Skeletal muscle tissue (tissue), 4 donors: ENCODE measurements around the gene UBE4B. TPM values are rescaled to one million over a fixed set of nuclear protein-coding genes. Genes with fewer than 3 reads are reported as not detected.
"Not testable (repeated sequence)": the region's sequence is repeated elsewhere in the genome, so short reads cannot be mapped to it uniquely, and the experiment has no call there.

ENCODE experiments used
- H3K27ac ChIP-seq: one replicate; pipeline ENCODE4 v1.7.0; 2013; ENCODE audit warnings: mild to moderate bottlenecking, low read depth, low read length, inconsistent platforms
- H3K27me3 ChIP-seq, 3 donors: one replicate each; pipeline ENCODE4 v1.7.0; 2013; ENCODE audit warnings: low read length in 3 of 3; ENCODE audit not compliant: control insufficient read depth in 3 of 3, insufficient read depth in 3 of 3
- H3K36me3 ChIP-seq, 3 donors: one replicate each; pipeline ENCODE4 v1.7.0; 2013; ENCODE audit warnings: low read length in 3 of 3; ENCODE audit not compliant: control insufficient read depth in 3 of 3, insufficient read depth in 3 of 3
- H3K4me1 ChIP-seq, 3 donors: one replicate each; pipeline ENCODE4 v1.7.0; 2013; ENCODE audit warnings: low read length in 3 of 3, mild to moderate bottlenecking in 3 of 3; ENCODE audit not compliant: control insufficient read depth in 3 of 3, insufficient read depth in 3 of 3
- H3K4me3 ChIP-seq, 3 donors: one replicate each; pipeline ENCODE4 v1.7.0; 2013; ENCODE audit warnings: low read length in 3 of 3
- H3K9ac ChIP-seq, 3 donors: one replicate each; pipeline ENCODE4 v1.7.0; 2013; ENCODE audit warnings: low read length in 3 of 3, mild to moderate bottlenecking in 3 of 3, moderate library complexity in 2 of 3, low read depth in 1 of 3
- H3K9me3 ChIP-seq, 3 donors: one replicate each; pipeline ENCODE4 v1.7.0; 2013; ENCODE audit warnings: low read length in 3 of 3; ENCODE audit not compliant: control insufficient read depth in 3 of 3
- total RNA-seq: library from RNA; depleted of rRNA; stranded (reverse); fragments of >200 nt; gene quantifications from one replicate; pipeline ENCODE4 v1.2.3, GENCODE V29; 2014
- donor health status: Osteomylitis.

Gene UBE4B
- total RNA-seq, 1 donor from 2014 or later: 25.1 TPM

- Histone ChIP-seq H3K4me3 (no peak overlapping the region), H3K4me1 (peaks cover 9 to 25% (median 23%) of the 10 kb centered on the region in 3 donors), H3K9me3 (no peaks in the 10 kb centered on the region), H3K36me3 (no peaks in the 10 kb centered on the region), H3K27ac (peak overlapping the region; percentile 45), H3K9ac (peak overlapping the region in 1 of 3 donors; percentile 3), H3K27me3 (no peaks in the 10 kb centered on the region)
Measured at GRCh38 chr1:10065344-10065685, 32.6 kb downstream of the UBE4B start.

- no peaks in the 10 kb centered on the region for H3K9me3 ChIP-seq
- H3K9ac ChIP-seq: no peak overlapping the region
- no peaks in the 10 kb centered on the region for H3K27me3 ChIP-seq
- H3K4me3 ChIP-seq: no peak overlapping the region
- no peaks in the 10 kb centered on the region for H3K36me3 ChIP-seq
- H3K27ac ChIP-seq: peak overlapping the region; percentile 71
- H3K4me1 ChIP-seq: peaks cover 9 to 25% (median 23%) of the 10 kb centered on the region in 3 donors
Measured at GRCh38 chr1:10065760-10066159, 33.0 kb downstream of the UBE4B start.

GRCh38 chr1:10068605-10069294 lies 36.0 kb downstream of the UBE4B start:
- Histone ChIP-seq H3K4me3 (no peak overlapping the region), H3K9ac (peak overlapping the region in 1 of 3 donors; percentile 10), H3K27me3 (no peaks in the 10 kb centered on the region), H3K4me1 (peaks cover 9 to 25% (median 23%) of the 10 kb centered on the region in 3 donors), H3K27ac (no peak overlapping the region), H3K36me3 (peaks cover 0 to 9% (median 8%) of the 10 kb centered on the region in 3 donors), H3K9me3 (no peaks in the 10 kb centered on the region)

- Histone ChIP-seq H3K4me1 (peaks cover 9 to 18% (median 15%) of the 10 kb centered on the region in 3 donors), H3K27ac (no peak overlapping the region), H3K4me3 (no peak overlapping the region), H3K36me3 (peaks cover 3 to 16% (median 9%) of the 10 kb centered on the region in 3 donors), H3K27me3 (no peaks in the 10 kb centered on the region), H3K9me3 (no peaks in the 10 kb centered on the region), H3K9ac (no peak overlapping the region)
Measured at GRCh38 chr1:10070206-10070605, 37.4 kb downstream of the UBE4B start.

GRCh38 chr1:10071640-10072039 lies 38.9 kb downstream of the UBE4B start:
- Histone ChIP-seq H3K4me1 (peaks cover 5 to 9% (median 7%) of the 10 kb centered on the region in 3 donors), H3K9ac (no peak overlapping the region), H3K36me3 (peaks cover 3 to 16% (median 15%) of the 10 kb centered on the region in 3 donors), H3K4me3 (no peak overlapping the region), H3K9me3 (no peaks in the 10 kb centered on the region), H3K27ac (no peak overlapping the region), H3K27me3 (no peaks in the 10 kb centered on the region)

GRCh38 chr1:10073371-10073770 lies 40.6 kb downstream of the UBE4B start:
- not testable (repeated sequence) for H3K27ac ChIP-seq, H3K9me3 ChIP-seq, H3K27me3 ChIP-seq, H3K9ac ChIP-seq, H3K4me1 ChIP-seq, H3K4me3 ChIP-seq
- H3K36me3 ChIP-seq: peaks cover 5 to 16% (median 15%) of the 10 kb centered on the region in 3 donors

- H3K9ac ChIP-seq: no peak overlapping the region
- H3K4me1 ChIP-seq: peaks cover 0 to 4% (median 0%) of the 10 kb centered on the region in 3 donors
- peaks cover 5 to 19% (median 16%) of the 10 kb centered on the region in 3 donors for H3K36me3 ChIP-seq
- no peaks in the 10 kb centered on the region for H3K9me3 ChIP-seq
- H3K4me3 ChIP-seq: no peak overlapping the region
- peak overlapping the region; percentile 17 for H3K27ac ChIP-seq
- H3K27me3 ChIP-seq: no peaks in the 10 kb centered on the region
Measured at GRCh38 chr1:10074059-10074851, 41.5 kb downstream of the UBE4B start.

GRCh38 chr1:10074852-10075730 lies 42.3 kb downstream of the UBE4B start:
- Histone ChIP-seq H3K9ac (no peak overlapping the region), H3K4me3 (no peak overlapping the region), H3K27me3 (no peaks in the 10 kb centered on the region), H3K27ac (peak overlapping the region; percentile 17), H3K36me3 (peaks cover 5 to 19% (median 16%) of the 10 kb centered on the region in 3 donors), H3K4me1 (peaks cover 0 to 4% (median 0%) of the 10 kb centered on the region in 3 donors), H3K9me3 (no peaks in the 10 kb centered on the region)

- no peak overlapping the region for H3K4me3 ChIP-seq
- peaks cover 5 to 22% (median 16%) of the 10 kb centered on the region in 3 donors for H3K36me3 ChIP-seq
- H3K9me3 ChIP-seq: no peaks in the 10 kb centered on the region
- no peak overlapping the region for H3K9ac ChIP-seq
- H3K27ac ChIP-seq: no peak overlapping the region
- H3K27me3 ChIP-seq: no peaks in the 10 kb centered on the region
- H3K4me1 ChIP-seq: peaks cover 0 to 4% (median 0%) of the 10 kb centered on the region in 3 donors
Measured at GRCh38 chr1:10075732-10076131, 43.0 kb downstream of the UBE4B start.
